C4-2B (cell line): Measurements from ENCODE around the gene IZUMO4.

Experiments used
- ZFX ChIP-seq: fragments of 450-650 bp; IDR thresholded peaks from 2 replicates; pipeline ENCODE4 v1.6.1; 2017
- TF ChIP-seq, protein P1 (sequence below): fragments of 450-650 bp; conservative IDR thresholded peaks from 2 replicates; pipeline ENCODE4 v1.5.1; 2017; ENCODE audit warnings: mild to moderate bottlenecking

DNA sequence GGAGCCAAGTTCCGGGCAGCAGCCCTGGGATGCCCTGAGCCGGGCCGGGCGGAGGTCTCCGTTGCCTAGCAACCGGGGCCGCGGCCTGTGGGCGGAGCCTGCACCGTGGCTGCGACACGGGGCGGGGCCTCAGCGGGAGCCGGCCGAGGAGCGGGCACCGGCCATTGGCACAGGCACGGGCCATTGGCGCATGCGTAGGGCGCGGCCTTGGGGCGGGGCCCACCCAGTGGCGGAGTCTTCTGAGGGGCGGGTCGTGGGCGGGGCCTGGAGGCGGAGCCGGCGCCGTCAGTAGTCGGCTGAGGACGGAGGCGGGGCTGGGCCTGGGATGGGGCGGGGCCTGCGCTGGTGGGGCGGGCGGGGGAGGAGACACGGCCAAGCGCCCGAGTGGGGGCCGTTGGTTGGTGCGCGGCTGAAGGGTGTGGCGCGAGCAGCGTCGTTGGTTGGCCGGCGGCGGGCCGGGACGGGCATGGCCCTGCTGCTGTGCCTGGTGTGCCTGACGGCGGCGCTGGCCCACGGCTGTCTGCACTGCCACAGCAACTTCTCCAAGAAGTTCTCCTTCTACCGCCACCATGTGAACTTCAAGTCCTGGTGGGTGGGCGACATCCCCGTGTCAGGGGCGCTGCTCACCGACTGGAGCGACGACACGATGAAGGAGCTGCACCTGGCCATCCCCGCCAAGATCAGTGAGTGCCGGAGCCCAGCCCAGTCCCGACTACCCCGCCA lies at the start of gene IZUMO4:
- TF ChIP-seq, protein P1, sequence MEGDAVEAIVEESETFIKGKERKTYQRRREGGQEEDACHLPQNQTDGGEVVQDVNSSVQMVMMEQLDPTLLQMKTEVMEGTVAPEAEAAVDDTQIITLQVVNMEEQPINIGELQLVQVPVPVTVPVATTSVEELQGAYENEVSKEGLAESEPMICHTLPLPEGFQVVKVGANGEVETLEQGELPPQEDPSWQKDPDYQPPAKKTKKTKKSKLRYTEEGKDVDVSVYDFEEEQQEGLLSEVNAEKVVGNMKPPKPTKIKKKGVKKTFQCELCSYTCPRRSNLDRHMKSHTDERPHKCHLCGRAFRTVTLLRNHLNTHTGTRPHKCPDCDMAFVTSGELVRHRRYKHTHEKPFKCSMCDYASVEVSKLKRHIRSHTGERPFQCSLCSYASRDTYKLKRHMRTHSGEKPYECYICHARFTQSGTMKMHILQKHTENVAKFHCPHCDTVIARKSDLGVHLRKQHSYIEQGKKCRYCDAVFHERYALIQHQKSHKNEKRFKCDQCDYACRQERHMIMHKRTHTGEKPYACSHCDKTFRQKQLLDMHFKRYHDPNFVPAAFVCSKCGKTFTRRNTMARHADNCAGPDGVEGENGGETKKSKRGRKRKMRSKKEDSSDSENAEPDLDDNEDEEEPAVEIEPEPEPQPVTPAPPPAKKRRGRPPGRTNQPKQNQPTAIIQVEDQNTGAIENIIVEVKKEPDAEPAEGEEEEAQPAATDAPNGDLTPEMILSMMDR = no peak
- TF ChIP-seq ZFX = no peak
